Subcutaneous adipose tissue (tissue), 4 donors: ENCODE results near the gene AQP2. TPM values are rescaled to one million over a fixed set of nuclear protein-coding genes. Genes with fewer than 3 reads are reported as not detected.

ENCODE experiments used
- total RNA-seq, 4 donors: library from RNA; depleted of rRNA; stranded (reverse); fragments of >200 nt; gene quantifications; one replicate each; pipeline ENCODE4 v1.1.0, GENCODE V29; 2016
- TF ChIP-seq, protein P1 (sequence below): fragments of 450-650 bp; IDR thresholded peaks from one replicate; pipeline ENCODE4 v1.5.1; 2016; ENCODE audit warnings: low read depth, mild to moderate bottlenecking, control low read depth, antibody characterized with exemption, moderate library complexity

Gene AQP2
- total RNA-seq, 4 donors from 2014 or later = not detected

DNA sequence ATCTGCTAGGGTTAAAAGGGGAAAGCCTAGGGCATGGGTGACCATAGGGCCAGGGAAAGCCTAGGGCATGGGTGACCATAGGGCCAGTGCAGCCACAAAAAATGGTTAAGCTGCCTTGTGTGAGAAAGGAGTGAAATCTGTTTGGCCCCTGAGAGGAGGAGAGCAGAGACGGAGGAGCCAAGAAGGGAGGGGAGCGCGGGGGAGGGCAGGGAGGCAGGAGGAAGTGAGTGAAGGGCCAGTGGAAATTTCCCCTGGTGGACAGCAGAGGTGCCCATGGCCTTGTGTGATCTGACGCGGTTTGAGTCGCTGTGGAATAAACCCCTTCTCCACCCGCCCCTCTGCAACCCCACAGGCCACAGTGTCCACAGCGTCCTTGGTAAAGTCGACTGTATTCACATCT is 21.6 kb downstream of the AQP2 start:
- TF ChIP-seq, protein P1, sequence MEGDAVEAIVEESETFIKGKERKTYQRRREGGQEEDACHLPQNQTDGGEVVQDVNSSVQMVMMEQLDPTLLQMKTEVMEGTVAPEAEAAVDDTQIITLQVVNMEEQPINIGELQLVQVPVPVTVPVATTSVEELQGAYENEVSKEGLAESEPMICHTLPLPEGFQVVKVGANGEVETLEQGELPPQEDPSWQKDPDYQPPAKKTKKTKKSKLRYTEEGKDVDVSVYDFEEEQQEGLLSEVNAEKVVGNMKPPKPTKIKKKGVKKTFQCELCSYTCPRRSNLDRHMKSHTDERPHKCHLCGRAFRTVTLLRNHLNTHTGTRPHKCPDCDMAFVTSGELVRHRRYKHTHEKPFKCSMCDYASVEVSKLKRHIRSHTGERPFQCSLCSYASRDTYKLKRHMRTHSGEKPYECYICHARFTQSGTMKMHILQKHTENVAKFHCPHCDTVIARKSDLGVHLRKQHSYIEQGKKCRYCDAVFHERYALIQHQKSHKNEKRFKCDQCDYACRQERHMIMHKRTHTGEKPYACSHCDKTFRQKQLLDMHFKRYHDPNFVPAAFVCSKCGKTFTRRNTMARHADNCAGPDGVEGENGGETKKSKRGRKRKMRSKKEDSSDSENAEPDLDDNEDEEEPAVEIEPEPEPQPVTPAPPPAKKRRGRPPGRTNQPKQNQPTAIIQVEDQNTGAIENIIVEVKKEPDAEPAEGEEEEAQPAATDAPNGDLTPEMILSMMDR = no peak

DNA sequence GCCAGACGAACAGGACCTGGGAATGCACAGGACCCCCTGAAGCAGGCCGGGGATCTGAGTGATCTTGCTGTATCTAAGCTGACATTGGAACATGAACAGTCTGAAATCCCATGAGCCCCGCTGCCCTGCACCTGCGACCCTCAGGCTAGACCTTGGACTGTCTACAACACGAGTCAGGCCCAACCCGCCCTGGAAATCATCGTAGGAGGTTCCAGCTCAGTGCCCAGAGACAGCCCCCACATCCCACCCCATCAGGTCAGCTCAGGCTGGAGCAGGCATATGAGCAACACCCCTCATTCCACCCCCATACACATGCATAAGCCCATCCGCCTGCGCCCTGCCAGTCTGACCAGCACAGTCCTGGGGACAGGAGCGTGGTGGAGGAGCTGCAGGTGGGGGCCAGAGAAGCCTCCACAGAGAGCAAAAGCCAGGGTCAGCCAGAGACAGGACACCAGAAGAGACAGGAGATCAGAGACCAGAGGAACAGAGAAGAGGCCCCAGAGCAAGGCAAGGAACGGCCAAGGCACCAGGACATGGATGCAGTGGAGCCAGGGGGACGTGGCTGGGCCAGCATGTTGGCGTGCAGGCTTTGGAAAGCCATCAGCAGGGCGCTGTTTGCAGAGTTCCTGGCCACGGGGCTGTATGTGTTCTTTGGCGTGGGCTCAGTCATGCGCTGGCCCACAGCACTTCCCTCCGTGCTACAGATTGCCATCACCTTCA is 22.3 kb downstream of the AQP2 start, which contains the start of gene AQP6:
Gene AQP6, plus strand, starts transcription at position 307 of the 720 bp plus-strand sequence. Its CDS starts 227 bp downstream, at position 534.
- TF ChIP-seq, protein P1 = no peak

DNA sequence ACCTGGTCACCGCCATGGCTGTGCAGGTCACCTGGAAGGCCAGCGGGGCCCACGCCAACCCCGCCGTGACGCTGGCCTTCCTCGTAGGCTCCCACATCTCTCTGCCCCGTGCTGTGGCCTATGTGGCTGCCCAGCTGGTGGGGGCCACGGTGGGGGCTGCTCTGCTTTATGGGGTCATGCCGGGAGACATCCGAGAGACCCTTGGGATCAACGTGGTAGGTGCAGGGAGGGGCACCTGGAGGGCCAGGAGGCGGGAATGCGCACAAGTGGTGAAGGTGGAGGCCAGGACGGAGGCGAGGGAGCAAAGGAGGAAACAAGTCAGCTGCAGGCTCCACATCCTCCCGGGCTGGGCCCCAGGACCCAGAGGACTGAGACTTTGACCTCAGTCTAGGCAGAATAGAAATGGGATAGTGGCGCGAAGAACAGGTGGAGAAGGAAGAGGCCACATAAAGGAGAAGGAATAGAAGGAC is 22.9 kb downstream of the AQP2 start:
- TF ChIP-seq, protein P1 = no peak

DNA sequence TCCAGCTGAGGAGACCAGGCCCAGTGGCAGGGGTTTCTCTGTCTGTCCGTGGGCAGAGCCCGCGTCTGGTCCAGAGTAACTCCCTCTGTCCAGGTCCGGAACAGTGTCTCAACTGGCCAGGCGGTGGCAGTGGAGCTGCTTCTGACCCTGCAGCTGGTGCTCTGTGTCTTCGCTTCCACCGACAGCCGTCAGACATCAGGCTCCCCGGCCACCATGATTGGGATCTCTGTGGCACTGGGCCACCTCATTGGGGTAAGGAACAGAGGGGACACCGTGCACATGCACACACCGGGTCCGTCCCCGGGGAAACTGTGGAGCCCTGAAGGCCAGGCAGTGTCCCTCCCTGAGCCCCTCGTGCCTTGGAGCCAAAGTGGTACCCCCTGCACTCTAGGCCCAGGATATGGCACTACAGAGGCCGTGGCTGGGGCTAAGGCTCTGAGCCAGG is 23.7 kb downstream of the AQP2 start:
- TF ChIP-seq, protein P1 = no peak

- TF ChIP-seq, protein P1 = no peak
Measured at GRCh38 chr12:49974677-49975317, 24.3 kb downstream of the AQP2 start.

DNA sequence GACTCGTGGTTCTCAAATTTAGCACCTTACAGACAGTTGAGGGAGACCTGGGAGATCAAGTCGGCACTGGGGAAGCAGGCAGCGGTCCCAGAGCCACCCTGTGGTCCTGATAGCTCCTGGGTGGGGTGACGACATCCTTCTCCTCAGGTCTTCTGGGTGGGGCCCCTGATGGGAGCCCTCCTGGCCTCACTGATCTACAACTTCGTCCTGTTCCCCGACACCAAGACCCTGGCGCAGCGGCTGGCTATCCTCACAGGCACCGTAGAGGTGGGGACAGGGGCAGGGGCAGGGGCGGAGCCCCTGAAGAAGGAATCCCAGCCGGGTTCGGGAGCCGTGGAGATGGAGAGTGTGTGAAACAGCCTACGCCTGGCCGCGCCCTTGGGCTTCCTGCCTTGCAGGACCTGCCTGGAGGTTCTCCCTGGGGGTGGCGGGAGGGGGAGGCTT is 24.8 kb downstream of the AQP2 start:
- TF ChIP-seq, protein P1 = no peak

GRCh38 chr12:49976557-49976956 is 26.0 kb downstream of the AQP2 start:
- TF ChIP-seq, protein P1 = no peak
